ENCODE measurements around the gene PADI3.

DNA sequence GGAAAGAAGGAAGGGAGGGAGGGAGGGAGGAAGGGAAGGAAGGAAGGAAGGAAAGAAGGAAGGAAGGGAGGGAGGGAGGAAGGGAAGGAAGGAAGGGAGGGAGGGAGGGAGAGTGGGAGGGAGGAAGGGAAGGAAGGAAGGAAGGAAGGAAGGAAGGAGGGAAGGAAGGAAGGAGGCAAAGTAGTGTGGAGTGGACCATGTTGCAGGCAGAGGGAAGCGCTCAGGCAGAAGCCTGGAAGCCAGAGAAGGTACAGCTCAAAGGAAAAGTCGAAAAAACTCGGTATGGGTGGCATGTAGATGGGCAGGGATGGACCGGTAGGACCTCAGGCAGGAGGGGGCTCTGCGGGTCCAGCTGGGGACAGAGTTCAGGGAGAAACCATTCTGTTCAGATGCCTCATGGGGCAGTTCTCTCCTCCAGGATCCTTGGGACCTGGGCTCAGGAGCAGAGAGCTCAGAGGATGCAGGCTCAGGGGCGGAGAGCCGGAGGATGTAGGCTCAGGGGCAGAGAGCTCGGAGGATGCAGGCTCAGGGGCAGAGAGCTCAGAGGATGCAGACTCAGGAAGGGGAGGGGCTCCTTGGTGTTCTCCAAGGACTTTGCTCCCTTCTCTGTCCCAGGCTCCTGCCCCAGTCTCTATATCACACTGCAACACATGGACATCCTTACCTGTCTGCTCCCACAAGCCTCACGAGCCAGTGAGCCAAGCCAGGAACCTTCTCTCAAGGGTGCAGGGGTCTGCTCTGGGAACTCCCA, 13.6 kb upstream of the PADI3 start:
- no peak for TF ChIP-seq ZNF274 (IDR thresholded peaks at IDR 0.05; ENCODE audit: low read depth, low read length)
- TF ChIP-seq YY1 (IDR thresholded peaks at IDR 0.05; ENCODE audit: insufficient read depth, insufficient read length) = no peak
- no peak for TF ChIP-seq SUZ12 (IDR thresholded peaks at IDR 0.05; ENCODE audit: extremely low read depth, insufficient read depth, insufficient read length)

Measured in NT2/D1 (cell line).